CD14-positive monocyte (primary cell): Measurements from ENCODE around the gene ADAMTS17. TPM values are rescaled to one million over a fixed set of nuclear protein-coding genes. Genes with fewer than 3 reads are reported as not detected.

Experiments used
- DNase-seq, 3 donors: peaks; one replicate each; pipeline ENCODE4 v3.0.0-alpha.2; 2011 to 2022
- H2AFZ ChIP-seq: 2 replicates; pipeline ENCODE4 v1.6.0; 2012; ENCODE audit warnings: mild to moderate bottlenecking, low read depth, low read length, inconsistent platforms; ENCODE audit not compliant: insufficient read depth, poor library complexity, severe bottlenecking
- H3K27ac ChIP-seq, 2 donors: 1 replicate in 1 of 2; 2 replicates in 1 of 2; pipeline ENCODE4 v1.5.1; 2012 to 2013; ENCODE audit warnings: low read length in 2 of 2, control low read depth in 1 of 2, inconsistent platforms in 1 of 2, low read depth in 1 of 2, mild to moderate bottlenecking in 1 of 2
- H3K27me3 ChIP-seq, 2 donors: one replicate each; pipeline versions ENCODE4 v1.6.0 to v1.6.1; 2011 to 2013; ENCODE audit warnings: low read length in 2 of 2; ENCODE audit not compliant: control insufficient read depth in 2 of 2, insufficient read depth in 2 of 2
- H3K36me3 ChIP-seq, 2 donors: replicated peaks in 1 of 2; 1 replicate in 1 of 2; 2 replicates in 1 of 2; pipeline versions ENCODE4 v1.5.1 to v1.6.1; 2012 to 2013; ENCODE audit warnings: low read length in 2 of 2, control low read depth in 1 of 2, inconsistent platforms in 1 of 2, mild to moderate bottlenecking in 1 of 2; ENCODE audit not compliant: insufficient read depth in 2 of 2, control insufficient read depth in 1 of 2
- H3K4me1 ChIP-seq, 2 donors: 1 replicate in 1 of 2; 2 replicates in 1 of 2; pipeline versions ENCODE4 v1.5.1 to v1.6.1; 2012 to 2013; ENCODE audit warnings: low read length in 2 of 2, control low read depth in 1 of 2, inconsistent platforms in 1 of 2, mild to moderate bottlenecking in 1 of 2, moderate library complexity in 1 of 2; ENCODE audit not compliant: insufficient read depth in 2 of 2, control insufficient read depth in 1 of 2
- H3K4me2 ChIP-seq: replicated peaks from 2 replicates; pipeline ENCODE3; 2012; ENCODE audit warnings: low read length, moderate library complexity, mild to moderate bottlenecking; ENCODE audit not compliant: poor library complexity, severe bottlenecking; ENCODE audit errors: extremely low read depth
- H3K4me3 ChIP-seq, 3 experiments: fragments of 200-600 bp in 1 of 3; sonication (generic) in 1 of 3; replicated peaks in 1 of 3; 1 replicate in 2 of 3; 2 replicates in 1 of 3; pipeline ENCODE4 v1.5.1; 2011 to 2013; ENCODE audit warnings: low read length in 3 of 3, mild to moderate bottlenecking in 3 of 3, control low read depth in 2 of 3, low read depth in 2 of 3, inconsistent platforms in 1 of 3, moderate library complexity in 1 of 3
- H3K79me2 ChIP-seq: 2 replicates; pipeline ENCODE4 v1.6.0; 2012; ENCODE audit warnings: mild to moderate bottlenecking, control low read depth, inconsistent platforms, low read length, moderate library complexity; ENCODE audit not compliant: insufficient read depth
- H3K9ac ChIP-seq: 2 replicates; pipeline ENCODE4 v1.6.0; 2017; ENCODE audit warnings: low read length, mild to moderate bottlenecking; ENCODE audit not compliant: insufficient read depth, poor library complexity, severe bottlenecking
- H3K9me3 ChIP-seq, 2 donors: replicated peaks in 1 of 2; 1 replicate in 1 of 2; 2 replicates in 1 of 2; pipeline versions ENCODE4 v1.5.1 to v1.6.1; 2012 to 2013; ENCODE audit warnings: low read length in 2 of 2, control low read depth in 1 of 2; ENCODE audit not compliant: control insufficient read depth in 1 of 2, insufficient read depth in 1 of 2
- H4K20me1 ChIP-seq: 2 replicates; pipeline ENCODE4 v1.6.0; 2012; ENCODE audit warnings: mild to moderate bottlenecking, low read length, control low read depth, moderate library complexity; ENCODE audit not compliant: insufficient read depth
- H3K27ac Mint-ChIP-seq, 7 donors: one replicate each; pipeline ENCODE4 v1.8.0; 2020; ENCODE audit warnings: mild to moderate bottlenecking in 7 of 7, mixed read lengths in 7 of 7, moderate library complexity in 6 of 7, inconsistent platforms in 2 of 7
- H3K27me3 Mint-ChIP-seq, 3 donors: one replicate each; pipeline ENCODE4 v1.8.0; 2021 to 2022; ENCODE audit warnings: low read depth in 3 of 3, mild to moderate bottlenecking in 3 of 3, mixed read lengths in 3 of 3, moderate library complexity in 3 of 3, inconsistent platforms in 1 of 3
- H3K36me3 Mint-ChIP-seq, 2 donors: one replicate each; pipeline ENCODE4 v1.8.0; 2020; ENCODE audit warnings: mixed read lengths in 2 of 2, inconsistent platforms in 1 of 2, mild to moderate bottlenecking in 1 of 2
- H3K4me1 Mint-ChIP-seq: one replicate; pipeline ENCODE4 v1.8.0; 2020; ENCODE audit warnings: mild to moderate bottlenecking, mixed read lengths
- H3K4me3 Mint-ChIP-seq, 2 donors: one replicate each; pipeline ENCODE4 v1.8.0; 2020; ENCODE audit warnings: mild to moderate bottlenecking in 2 of 2, mixed read lengths in 2 of 2, moderate library complexity in 1 of 2
- H3K9me3 Mint-ChIP-seq, 7 donors: one replicate each; pipeline ENCODE4 v1.8.0; 2020 to 2022; ENCODE audit warnings: mixed read lengths in 7 of 7, mild to moderate bottlenecking in 6 of 7, moderate library complexity in 6 of 7, inconsistent platforms in 2 of 7
- WGBS: methylation state at CpG from one replicate; pipeline ENCODE4 v1.1.5; 2013; ENCODE audit warnings: missing lambda C conversion rate; ENCODE audit not compliant: insufficient coverage; 5-methylcytosine and 5-hydroxymethylcytosine counted together
- intact Hi-C, 2 donors: fragments of 100-400 bp; cut with micrococcal nuclease; formaldehyde crosslinking; loops; one replicate each; pipeline versions ENCODE4 v1.15.0 to v1.15.1; 2023
- polyA plus RNA-seq, 3 donors: library from polyadenylated mRNA; depleted of rRNA in 1 of 3; unstranded in 2 of 3; stranded (reverse) in 1 of 3; fragments of 300-500 nt in 2 of 3; fragments of >200 nt in 1 of 3; fragmentation: Illumina TruSeq in 2 of 3; gene quantifications; 1 replicate in 2 of 3; 2 replicates in 1 of 3; pipeline ENCODE4 v1.2.3, GENCODE V29; 2012 to 2021
- TF ChIP-seq, protein P1 (sequence below): fragments of 200-600 bp; IDR thresholded peaks from one replicate; pipeline ENCODE4 v1.8.0; 2022; ENCODE audit warnings: antibody characterized with exemption, mild to moderate bottlenecking

ADAMTS17 gene
- polyA plus RNA-seq, 3 donors, result 0.03 to 0.25 TPM; not detected in 1

DNA sequence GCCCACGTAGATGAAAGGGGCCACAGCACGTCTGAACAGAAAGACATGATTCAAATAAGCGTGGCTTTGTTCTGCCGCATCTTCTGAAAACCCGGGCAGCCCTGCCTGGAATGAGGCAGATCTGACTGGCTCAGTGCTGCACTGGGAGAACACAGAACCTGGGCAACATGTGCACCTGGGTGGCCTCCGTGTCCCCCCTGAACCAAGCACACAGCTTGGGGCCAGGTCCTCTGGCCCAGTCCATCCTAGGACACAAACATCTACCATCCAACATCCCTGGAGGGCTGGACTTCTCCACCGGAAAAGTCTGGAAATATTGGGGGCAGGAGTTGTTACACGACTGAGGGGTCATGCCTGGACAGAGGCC is 119.4 kb downstream of the ADAMTS17 start:
- no peaks in the 10 kb centered on the region for H3K79me2 ChIP-seq
- TF ChIP-seq, protein P1, sequence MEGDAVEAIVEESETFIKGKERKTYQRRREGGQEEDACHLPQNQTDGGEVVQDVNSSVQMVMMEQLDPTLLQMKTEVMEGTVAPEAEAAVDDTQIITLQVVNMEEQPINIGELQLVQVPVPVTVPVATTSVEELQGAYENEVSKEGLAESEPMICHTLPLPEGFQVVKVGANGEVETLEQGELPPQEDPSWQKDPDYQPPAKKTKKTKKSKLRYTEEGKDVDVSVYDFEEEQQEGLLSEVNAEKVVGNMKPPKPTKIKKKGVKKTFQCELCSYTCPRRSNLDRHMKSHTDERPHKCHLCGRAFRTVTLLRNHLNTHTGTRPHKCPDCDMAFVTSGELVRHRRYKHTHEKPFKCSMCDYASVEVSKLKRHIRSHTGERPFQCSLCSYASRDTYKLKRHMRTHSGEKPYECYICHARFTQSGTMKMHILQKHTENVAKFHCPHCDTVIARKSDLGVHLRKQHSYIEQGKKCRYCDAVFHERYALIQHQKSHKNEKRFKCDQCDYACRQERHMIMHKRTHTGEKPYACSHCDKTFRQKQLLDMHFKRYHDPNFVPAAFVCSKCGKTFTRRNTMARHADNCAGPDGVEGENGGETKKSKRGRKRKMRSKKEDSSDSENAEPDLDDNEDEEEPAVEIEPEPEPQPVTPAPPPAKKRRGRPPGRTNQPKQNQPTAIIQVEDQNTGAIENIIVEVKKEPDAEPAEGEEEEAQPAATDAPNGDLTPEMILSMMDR, result no peak
- whole genome bisulfite sequencing, result 86% methylated on average over 7 of the region's 8 CpGs
- no peak overlapping the region for H3K4me3 ChIP-seq
- no peaks in the 10 kb centered on the region for H3K36me3 ChIP-seq
- H3K27me3 ChIP-seq, result no peaks in the 10 kb centered on the region
- H3K9me3 ChIP-seq, result no peaks in the 10 kb centered on the region
- Mint-ChIP-seq H3K4me1 (no peaks in the 10 kb centered on the region), H3K27me3 (peaks cover 0 to 6% (median 0%) of the 10 kb centered on the region in 3 donors), H3K9me3 (peaks cover 0 to 8% (median 4%) of the 10 kb centered on the region in 7 donors), H3K27ac (no peak overlapping the region), H3K36me3 (no peaks in the 10 kb centered on the region), H3K4me3 (no peak overlapping the region)
- no peaks in the 10 kb centered on the region for H4K20me1 ChIP-seq
- no peaks in the 10 kb centered on the region for H3K4me1 ChIP-seq
- H3K9ac ChIP-seq, result no peak overlapping the region
- intact Hi-C loops, result no loop called here
- no peak for DNase-seq
- no peak overlapping the region for H3K4me2 ChIP-seq
- H2AFZ ChIP-seq, result no peak overlapping the region
- H3K27ac ChIP-seq, result no peak overlapping the region

DNA sequence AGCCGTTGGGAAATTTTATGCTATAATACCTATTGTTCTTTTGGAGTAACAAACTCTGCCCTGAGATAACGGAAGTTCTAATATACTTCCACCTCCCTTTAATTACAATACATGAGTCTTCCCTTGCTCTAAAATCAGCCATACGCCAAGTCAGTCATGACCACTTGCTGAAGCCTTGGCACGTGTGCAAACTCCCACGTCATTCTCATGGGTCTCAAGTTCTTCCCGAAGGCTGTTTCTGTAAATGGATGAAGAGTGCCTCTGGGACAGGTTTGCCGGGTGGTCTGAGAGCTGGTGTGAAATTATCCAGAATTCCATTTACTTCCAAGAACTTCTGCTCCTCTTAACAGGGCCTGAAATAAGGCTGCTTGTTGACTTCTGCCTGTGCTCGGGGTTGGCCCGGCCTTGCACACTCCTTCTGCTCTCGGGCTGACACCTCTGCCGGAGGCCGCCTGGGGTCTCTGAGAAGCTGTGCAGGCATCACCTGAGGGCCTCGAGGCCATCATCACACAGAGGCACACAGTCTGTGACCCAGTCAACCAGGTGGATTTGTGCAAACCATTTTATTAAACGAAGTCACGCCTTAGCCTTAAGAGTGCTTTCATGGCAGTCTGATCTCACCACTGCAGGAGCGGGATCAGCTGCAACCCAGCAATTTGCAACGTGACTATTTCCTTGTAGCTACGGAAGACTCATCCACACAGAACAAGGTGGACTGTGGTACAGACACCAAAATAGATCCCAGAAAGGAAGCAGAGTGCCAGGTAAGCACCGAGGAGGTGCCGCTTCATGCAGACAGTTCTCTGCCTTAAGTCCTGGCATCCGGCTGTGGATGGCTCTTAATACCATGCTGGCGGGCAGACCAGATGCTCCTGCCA is 120.1 kb downstream of the ADAMTS17 start:
- no peak overlapping the region for H3K27ac ChIP-seq
- no peaks in the 10 kb centered on the region for H3K36me3 Mint-ChIP-seq
- H2AFZ ChIP-seq, result no peak overlapping the region
- no peaks in the 10 kb centered on the region for H3K4me1 ChIP-seq
- no peak overlapping the region for H3K27ac Mint-ChIP-seq
- no peaks in the 10 kb centered on the region for H3K79me2 ChIP-seq
- H3K27me3 Mint-ChIP-seq, result peaks cover 0 to 3% (median 2%) of the 10 kb centered on the region in 3 donors
- TF ChIP-seq, protein P1, result no peak
- no peaks in the 10 kb centered on the region for H3K36me3 ChIP-seq
- no peaks in the 10 kb centered on the region for H4K20me1 ChIP-seq
- no peak overlapping the region for H3K4me3 Mint-ChIP-seq
- H3K9me3 ChIP-seq, result no peaks in the 10 kb centered on the region
- peaks cover 0 to 8% (median 3%) of the 10 kb centered on the region in 7 donors for H3K9me3 Mint-ChIP-seq
- no peak for DNase-seq
- H3K27me3 ChIP-seq, result no peaks in the 10 kb centered on the region
- intact Hi-C loops, result no loop called here
- no peak overlapping the region for H3K4me2 ChIP-seq
- no peak overlapping the region for H3K4me3 ChIP-seq
- 94% methylated on average over 16 of the region's 22 CpGs for WGBS
- H3K4me1 Mint-ChIP-seq, result no peaks in the 10 kb centered on the region
- no peak overlapping the region for H3K9ac ChIP-seq
